Activated naive CD8-positive, alpha-beta T cell treated with anti-CD3 and anti-CD28 coated beads for 36 hours (primary cell): ENCODE results near the gene PREB. TPM values are rescaled to one million over a fixed set of nuclear protein-coding genes. Genes with fewer than 3 reads are reported as not detected.

ENCODE experiments used
- DNase-seq: peaks from one replicate; pipeline ENCODE4 v3.0.0; 2021
- H3K27ac Mint-ChIP-seq: one replicate; pipeline ENCODE4 v1.8.0; 2022; ENCODE audit warnings: mild to moderate bottlenecking, moderate library complexity, mixed read lengths
- H3K27me3 Mint-ChIP-seq: one replicate; pipeline ENCODE4 v1.8.0; 2022; ENCODE audit warnings: mild to moderate bottlenecking, mixed read lengths
- H3K36me3 Mint-ChIP-seq: one replicate; pipeline ENCODE4 v1.8.0; 2021; ENCODE audit warnings: mild to moderate bottlenecking, mixed read lengths
- H3K4me1 Mint-ChIP-seq: one replicate; pipeline ENCODE4 v1.8.0; 2021; ENCODE audit warnings: mixed read lengths
- H3K4me3 Mint-ChIP-seq: one replicate; pipeline ENCODE4 v1.8.0; 2022; ENCODE audit warnings: mild to moderate bottlenecking, moderate library complexity, mixed read lengths
- H3K9me3 Mint-ChIP-seq: one replicate; pipeline ENCODE4 v1.8.0; 2022; ENCODE audit warnings: mixed read lengths
- total RNA-seq, 2 experiments: library from RNA; stranded (reverse); gene quantifications; one replicate each; pipeline ENCODE4 v1.2.3, GENCODE V29; 2021

PREB gene
- total RNA-seq, 2 experiments from 2014 or later, result 62.1 to 63.3 TPM

GRCh38 chr2:27160191-27160590 lies 25.8 kb upstream of the PREB start:
- Mint-ChIP-seq H3K36me3 (no peaks in the 10 kb centered on the region), H3K9me3 (no peaks in the 10 kb centered on the region), H3K4me3 (no peak overlapping the region), H3K27me3 (no peaks in the 10 kb centered on the region), H3K4me1 (no peaks in the 10 kb centered on the region), H3K27ac (no peak overlapping the region)
- DNase-seq, result no peak

GRCh38 chr2:27159271-27159670 lies 24.8 kb upstream of the PREB start:
- Mint-ChIP-seq H3K4me1 (no peaks in the 10 kb centered on the region), H3K36me3 (no peaks in the 10 kb centered on the region), H3K27me3 (no peaks in the 10 kb centered on the region), H3K27ac (no peak overlapping the region), H3K4me3 (no peak overlapping the region), H3K9me3 (no peaks in the 10 kb centered on the region)
- no peak for DNase-seq

GRCh38 chr2:27158468-27158867 lies 24.0 kb upstream of the PREB start:
- Mint-ChIP-seq H3K36me3 (no peaks in the 10 kb centered on the region), H3K27me3 (no peaks in the 10 kb centered on the region), H3K9me3 (no peaks in the 10 kb centered on the region), H3K27ac (no peak overlapping the region), H3K4me1 (no peaks in the 10 kb centered on the region), H3K4me3 (no peak overlapping the region)
- no peak for DNase-seq

- Mint-ChIP-seq H3K36me3 (no peaks in the 10 kb centered on the region), H3K27me3 (no peaks in the 10 kb centered on the region), H3K4me1 (peaks cover 4% of the 10 kb centered on the region), H3K27ac (no peak overlapping the region), H3K4me3 (no peak overlapping the region), H3K9me3 (no peaks in the 10 kb centered on the region)
- no peak for DNase-seq
Measured at GRCh38 chr2:27155069-27155520, 20.7 kb upstream of the PREB start.

GRCh38 chr2:27154488-27154887 lies 20.1 kb upstream of the PREB start:
- Mint-ChIP-seq H3K4me3 (no peak overlapping the region), H3K27me3 (no peaks in the 10 kb centered on the region), H3K36me3 (no peaks in the 10 kb centered on the region), H3K4me1 (peaks cover 4% of the 10 kb centered on the region), H3K27ac (no peak overlapping the region), H3K9me3 (no peaks in the 10 kb centered on the region)
- DNase-seq, result no peak

- Mint-ChIP-seq H3K27ac (no peak overlapping the region), H3K4me3 (no peak overlapping the region), H3K9me3 (no peaks in the 10 kb centered on the region), H3K36me3 (no peaks in the 10 kb centered on the region), H3K4me1 (peaks cover 4% of the 10 kb centered on the region), H3K27me3 (no peaks in the 10 kb centered on the region)
- DNase-seq, result no peak
Measured at GRCh38 chr2:27152796-27153464, 18.5 kb upstream of the PREB start.

- H3K36me3 Mint-ChIP-seq, result no peaks in the 10 kb centered on the region
- no peak for DNase-seq
- H3K27ac Mint-ChIP-seq, result no peak overlapping the region
- no peaks in the 10 kb centered on the region for H3K9me3 Mint-ChIP-seq
- peaks cover 4% of the 10 kb centered on the region for H3K4me1 Mint-ChIP-seq
- no peaks in the 10 kb centered on the region for H3K27me3 Mint-ChIP-seq
- no peak overlapping the region for H3K4me3 Mint-ChIP-seq
Measured at GRCh38 chr2:27152102-27152795, 17.8 kb upstream of the PREB start.

- H3K27ac Mint-ChIP-seq, result no peak overlapping the region
- no peak for DNase-seq
- peaks cover 4% of the 10 kb centered on the region for H3K4me1 Mint-ChIP-seq
- H3K36me3 Mint-ChIP-seq, result no peaks in the 10 kb centered on the region
- no peak overlapping the region for H3K4me3 Mint-ChIP-seq
- no peaks in the 10 kb centered on the region for H3K27me3 Mint-ChIP-seq
- no peaks in the 10 kb centered on the region for H3K9me3 Mint-ChIP-seq
Measured at GRCh38 chr2:27150639-27151230, 16.3 kb upstream of the PREB start.

GRCh38 chr2:27149570-27150405 lies 15.4 kb upstream of the PREB start:
- H3K27ac Mint-ChIP-seq, result no peak overlapping the region
- no peak overlapping the region for H3K4me3 Mint-ChIP-seq
- H3K4me1 Mint-ChIP-seq, result peaks cover 4% of the 10 kb centered on the region
- no peaks in the 10 kb centered on the region for H3K27me3 Mint-ChIP-seq
- no peak for DNase-seq
- no peaks in the 10 kb centered on the region for H3K9me3 Mint-ChIP-seq
- H3K36me3 Mint-ChIP-seq, result no peaks in the 10 kb centered on the region

GRCh38 chr2:27148801-27149439 lies 14.5 kb upstream of the PREB start, which contains the start of gene TCF23:
TCF23 (plus strand) TSS chr2:27149004; CDS start chr2:27149134, 130 bp downstream.
- H3K27ac Mint-ChIP-seq, result no peak within 1 kb of the TSS
- no peaks in the 10 kb centered on the region for H3K9me3 Mint-ChIP-seq
- H3K27me3 Mint-ChIP-seq, result peaks cover 3% of the 10 kb centered on the region
- H3K4me3 Mint-ChIP-seq, result no peak within 1 kb of the TSS
- DNase-seq, result no peak
- H3K36me3 Mint-ChIP-seq, result no peaks in the 10 kb centered on the region
- H3K4me1 Mint-ChIP-seq, result peaks cover 4% of the 10 kb centered on the region

GRCh38 chr2:27147935-27148334 lies 13.5 kb upstream of the PREB start:
- peaks cover 9% of the 10 kb centered on the region for H3K27me3 Mint-ChIP-seq
- H3K4me1 Mint-ChIP-seq, result peaks cover 4% of the 10 kb centered on the region
- H3K4me3 Mint-ChIP-seq, result no peak overlapping the region
- H3K36me3 Mint-ChIP-seq, result no peaks in the 10 kb centered on the region
- H3K27ac Mint-ChIP-seq, result no peak overlapping the region
- peaks cover 2% of the 10 kb centered on the region for H3K9me3 Mint-ChIP-seq
- no peak for DNase-seq

GRCh38 chr2:27145682-27146081 lies 11.2 kb upstream of the PREB start:
- no peaks in the 10 kb centered on the region for H3K36me3 Mint-ChIP-seq

GRCh38 chr2:27143285-27143684 lies 8.8 kb upstream of the PREB start:
- no peak overlapping the region for H3K4me3 Mint-ChIP-seq
- H3K27me3 Mint-ChIP-seq, result peaks cover 9% of the 10 kb centered on the region
- peaks cover 2% of the 10 kb centered on the region for H3K9me3 Mint-ChIP-seq
- H3K36me3 Mint-ChIP-seq, result no peaks in the 10 kb centered on the region
- DNase-seq, result no peak
- H3K4me1 Mint-ChIP-seq, result no peaks in the 10 kb centered on the region
- no peak overlapping the region for H3K27ac Mint-ChIP-seq

More at GRCh38 chr2:27145682-27146081, 11.2 kb upstream of the PREB start:
- Mint-ChIP-seq H3K27ac (no peak overlapping the region), H3K4me3 (no peak overlapping the region), H3K9me3 (peaks cover 2% of the 10 kb centered on the region), H3K27me3 (peaks cover 9% of the 10 kb centered on the region), H3K4me1 (no peaks in the 10 kb centered on the region)
- DNase-seq, result no peak

GRCh38 chr2:27139310-27139709 lies 4.9 kb upstream of the PREB start, which contains the start of gene PRR30:
PRR30 (minus strand) TSS chr2:27139410; CDS start chr2:27138329, 1,081 bp downstream.
- peaks cover 2% of the 10 kb centered on the region for H3K36me3 Mint-ChIP-seq
- no peak within 1 kb of the TSS for H3K4me3 Mint-ChIP-seq
- peaks cover 2% of the 10 kb centered on the region for H3K9me3 Mint-ChIP-seq
- peaks cover 9% of the 10 kb centered on the region for H3K27me3 Mint-ChIP-seq
- H3K4me1 Mint-ChIP-seq, result peaks cover 3% of the 10 kb centered on the region
- no peak within 1 kb of the TSS for H3K27ac Mint-ChIP-seq
- DNase-seq, result no peak
